GM12873 (cell line): ENCODE measurements around the gene LDLRAD3.

ENCODE experiments used
- TF ChIP-seq, protein P1 (sequence below): IDR thresholded peaks from 2 replicates; pipeline ENCODE4 v1.5.1; 2012; ENCODE audit warnings: low read depth, mild to moderate bottlenecking, moderate library complexity, low read length, control low read depth; ENCODE audit not compliant: insufficient read depth; ENCODE audit errors: missing control alignments

LDLRAD3 gene

DNA sequence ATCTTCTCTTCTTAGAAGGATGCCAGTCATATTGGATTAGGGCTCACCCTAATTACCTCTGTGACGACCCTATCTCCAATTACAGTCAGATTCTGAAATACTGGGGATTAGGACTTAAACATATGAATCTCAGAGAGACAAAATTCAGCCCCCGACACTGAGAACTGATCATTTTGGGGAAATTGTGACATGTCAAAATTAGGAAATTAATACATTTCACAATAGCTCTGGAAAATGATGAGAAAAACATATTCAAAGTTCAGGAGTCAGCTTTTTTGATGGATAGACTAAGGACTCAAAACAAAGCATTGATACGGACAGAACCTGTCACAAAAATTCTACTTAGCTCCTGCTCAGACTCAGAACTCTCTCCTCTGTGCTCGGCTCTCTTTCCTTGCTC is 304.6 kb downstream of the LDLRAD3 start:
- TF ChIP-seq, protein P1, sequence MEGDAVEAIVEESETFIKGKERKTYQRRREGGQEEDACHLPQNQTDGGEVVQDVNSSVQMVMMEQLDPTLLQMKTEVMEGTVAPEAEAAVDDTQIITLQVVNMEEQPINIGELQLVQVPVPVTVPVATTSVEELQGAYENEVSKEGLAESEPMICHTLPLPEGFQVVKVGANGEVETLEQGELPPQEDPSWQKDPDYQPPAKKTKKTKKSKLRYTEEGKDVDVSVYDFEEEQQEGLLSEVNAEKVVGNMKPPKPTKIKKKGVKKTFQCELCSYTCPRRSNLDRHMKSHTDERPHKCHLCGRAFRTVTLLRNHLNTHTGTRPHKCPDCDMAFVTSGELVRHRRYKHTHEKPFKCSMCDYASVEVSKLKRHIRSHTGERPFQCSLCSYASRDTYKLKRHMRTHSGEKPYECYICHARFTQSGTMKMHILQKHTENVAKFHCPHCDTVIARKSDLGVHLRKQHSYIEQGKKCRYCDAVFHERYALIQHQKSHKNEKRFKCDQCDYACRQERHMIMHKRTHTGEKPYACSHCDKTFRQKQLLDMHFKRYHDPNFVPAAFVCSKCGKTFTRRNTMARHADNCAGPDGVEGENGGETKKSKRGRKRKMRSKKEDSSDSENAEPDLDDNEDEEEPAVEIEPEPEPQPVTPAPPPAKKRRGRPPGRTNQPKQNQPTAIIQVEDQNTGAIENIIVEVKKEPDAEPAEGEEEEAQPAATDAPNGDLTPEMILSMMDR, result no peak

DNA sequence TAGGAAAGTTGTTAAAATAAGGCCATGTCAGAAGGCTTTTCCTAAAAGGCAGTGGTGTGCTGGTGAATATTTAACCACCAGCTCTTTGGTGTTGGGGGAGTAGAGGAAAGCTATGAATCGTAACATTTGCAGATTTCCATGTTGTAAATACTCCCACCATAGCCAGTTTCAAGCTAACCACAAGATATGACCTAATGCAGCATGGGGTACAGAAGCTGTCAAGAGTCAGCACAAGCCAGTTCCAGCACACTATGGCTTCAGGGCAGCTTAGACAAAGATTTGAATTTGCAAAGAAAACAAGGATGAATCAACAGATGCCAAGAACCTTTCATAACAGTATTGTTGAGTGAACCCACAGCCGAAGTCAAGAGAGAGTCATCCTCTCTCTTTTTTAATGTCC is 305.4 kb downstream of the LDLRAD3 start:
- TF ChIP-seq, protein P1, result no peak

DNA sequence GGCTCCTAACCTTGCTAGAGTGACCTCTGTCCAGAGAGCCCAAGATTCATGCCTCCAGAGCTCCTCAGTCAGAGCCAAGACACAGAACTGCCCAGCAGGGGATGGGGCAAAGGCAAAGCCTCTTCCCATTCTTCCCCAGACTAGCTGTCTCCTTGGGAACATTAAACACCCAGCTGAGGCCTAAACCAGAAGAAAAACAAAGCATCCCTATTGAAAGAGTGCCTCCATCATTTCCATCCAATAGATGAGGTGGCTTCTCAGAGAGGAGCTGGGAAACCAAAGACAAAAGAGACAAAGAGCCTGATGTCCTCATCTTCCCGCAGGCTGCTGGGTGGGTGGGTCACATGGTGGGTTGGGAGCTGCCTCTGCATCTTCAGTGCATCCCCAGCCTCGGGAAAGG is 308.0 kb downstream of the LDLRAD3 start:
- TF ChIP-seq, protein P1, result no peak

DNA sequence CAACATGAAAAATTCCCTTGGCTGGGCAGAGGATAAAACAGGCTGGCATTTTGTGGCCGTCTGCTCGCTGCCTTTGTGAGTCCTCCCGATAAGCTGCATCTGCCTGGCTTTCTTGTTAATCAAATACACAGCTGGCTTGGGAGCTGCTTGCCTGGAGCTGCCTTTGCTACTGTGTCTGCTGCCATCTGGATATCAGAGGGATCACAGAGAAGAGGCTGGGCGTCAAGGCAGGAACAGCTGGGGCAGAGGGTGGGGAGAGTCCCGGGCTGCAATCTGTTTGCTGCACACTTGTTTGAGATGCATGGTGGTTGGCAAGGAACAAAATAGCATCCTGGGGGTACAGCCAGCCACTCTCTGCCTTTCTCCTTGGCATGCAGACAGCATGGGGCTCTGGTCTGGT is 309.4 kb downstream of the LDLRAD3 start:
- TF ChIP-seq, protein P1, result no peak

DNA sequence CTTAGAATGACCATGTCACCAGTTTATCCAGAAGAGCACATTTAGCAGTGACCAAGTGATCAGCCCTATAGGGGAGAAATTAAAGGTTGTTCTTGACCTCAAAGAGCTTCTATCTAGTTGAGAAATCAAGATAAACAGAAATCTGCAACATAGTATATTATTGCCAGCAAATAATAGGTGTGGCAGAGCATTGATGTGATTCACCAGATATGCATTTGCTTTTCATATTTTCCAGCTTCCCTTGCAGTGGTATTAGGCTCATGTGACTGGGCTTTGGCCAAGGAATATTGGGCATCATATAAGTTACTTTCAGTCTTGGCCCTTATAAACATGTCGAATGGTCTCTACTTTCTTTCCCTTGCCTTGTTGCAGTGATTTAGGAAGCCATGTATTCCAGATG is 310.9 kb downstream of the LDLRAD3 start:
- TF ChIP-seq, protein P1, result no peak

DNA sequence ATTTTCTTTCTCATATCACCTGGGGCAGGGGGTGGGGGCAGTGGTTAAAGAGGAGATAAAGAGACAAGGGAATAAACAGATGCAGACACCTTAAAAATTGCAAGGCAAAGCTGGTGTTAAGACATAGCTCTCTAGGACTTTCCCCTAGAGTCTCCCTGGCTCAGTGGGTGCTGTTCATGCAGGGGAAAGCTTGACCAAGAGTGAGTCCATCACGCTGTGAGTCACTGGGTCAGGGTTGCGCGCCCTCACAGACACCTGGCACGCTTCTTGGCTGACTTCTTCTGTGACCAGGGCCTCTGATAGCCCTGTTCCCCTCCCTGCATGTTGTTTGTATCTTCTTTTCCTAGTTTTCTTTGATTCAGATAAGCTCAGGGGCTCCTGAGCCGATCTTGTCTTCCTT is 313.5 kb downstream of the LDLRAD3 start:
- TF ChIP-seq, protein P1, result no peak

DNA sequence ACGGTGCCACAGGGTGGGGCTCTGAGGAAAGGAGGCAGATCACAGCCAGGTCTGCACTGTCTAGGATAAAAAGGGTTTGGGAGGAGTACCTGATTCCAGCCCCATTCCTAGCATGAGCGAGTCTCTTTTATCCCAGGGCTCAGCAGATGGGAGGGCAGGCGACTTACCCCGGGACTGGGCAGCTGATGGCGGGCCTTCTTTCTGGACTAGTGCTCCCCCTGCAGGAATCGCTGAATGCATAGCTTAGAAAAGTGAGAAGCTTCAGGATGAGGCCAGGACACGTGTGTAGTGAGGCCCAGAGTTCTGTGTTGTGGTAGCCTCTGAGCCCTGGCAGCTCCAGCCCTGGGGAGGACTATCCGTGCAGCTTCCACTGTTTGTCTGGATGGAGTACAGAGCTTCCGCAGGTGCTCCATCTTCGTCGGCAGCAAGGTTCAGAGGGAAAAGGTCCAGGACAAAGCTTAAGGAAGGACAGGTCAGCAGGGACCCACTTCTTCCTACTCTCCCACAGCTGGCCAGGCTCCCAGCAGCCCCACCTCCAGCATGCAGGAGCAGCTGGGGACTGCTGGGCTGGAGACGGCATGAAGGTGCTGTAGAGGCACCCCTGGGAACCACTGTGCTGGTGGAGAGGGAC is 315.0 kb downstream of the LDLRAD3 start:
- TF ChIP-seq, protein P1, result peak; percentile 65
